ENCODE data around the gene SARDH. TPM values are rescaled to one million over a fixed set of nuclear protein-coding genes. Genes with fewer than 3 reads are reported as not detected.
A peak's percentile ranks its signal among the peaks of the same experiment; 100 is the strongest.

The SARDH gene
- total and polyA plus RNA-seq, 11 donors, result 0.19 to 1.7 (median 0.69) TPM

DNA sequence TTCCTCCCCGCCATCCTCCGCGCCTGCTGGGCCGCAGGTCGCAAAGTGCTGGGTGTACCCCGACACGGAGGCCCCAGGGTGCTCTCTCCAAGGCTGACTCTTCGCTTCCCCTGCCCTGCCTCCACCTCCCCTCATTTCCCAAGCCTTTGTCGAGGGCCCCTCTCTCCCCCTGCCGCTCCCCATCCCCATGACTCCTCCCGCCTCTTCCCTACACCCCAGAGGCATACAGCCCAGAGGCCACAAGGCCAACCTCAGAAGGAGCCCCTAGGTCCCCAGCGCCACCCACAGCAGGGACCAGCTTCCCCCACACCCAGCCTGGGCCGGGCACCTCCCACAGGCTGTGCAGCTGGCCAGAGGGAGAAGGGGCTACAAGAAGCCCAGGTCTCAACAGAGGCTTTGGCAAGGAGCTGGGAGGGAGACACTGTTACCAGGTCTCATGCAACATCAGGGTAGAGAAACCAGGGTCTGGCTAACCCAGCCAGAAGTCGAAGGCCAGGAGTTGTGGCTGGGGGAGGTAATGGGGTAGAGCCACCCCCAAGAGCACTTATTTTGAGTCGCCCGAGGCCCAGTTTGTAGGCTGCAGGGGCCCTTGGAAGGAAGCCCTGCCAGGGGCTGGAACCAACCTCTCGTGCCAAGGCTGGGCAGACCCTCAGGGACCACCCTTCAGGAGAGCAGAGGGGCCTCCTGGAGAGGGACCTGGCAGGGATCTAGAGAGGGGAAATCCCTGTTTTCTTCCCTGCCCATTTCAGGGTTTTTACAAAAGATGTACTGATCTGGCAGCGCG, 24.5 kb upstream of the SARDH start:
- 93 to 95% (median 95%) methylated on average over 19 of the region's 19 CpGs for WGBS, 4 donors
- H3K27ac ChIP-seq, result no peak overlapping the region
- peaks cover 0 to 29% (median 9%) of the 10 kb centered on the region in 12 donors for H3K9me3 ChIP-seq
- intact Hi-C loops (cut with DNase I), result no loop called here
- H3K27me3 ChIP-seq, result no peaks in the 10 kb centered on the region
- ATAC-seq, result no peak
- peaks cover 0 to 33% (median 10%) of the 10 kb centered on the region in 9 donors for H3K36me3 ChIP-seq
- peak in 1 of 5 donors; percentile 39 for DNase-seq
- TF ChIP-seq POLR2A (IDR thresholded peaks at IDR 0.05), result no peak
- no peak for TF ChIP-seq CTCF (IDR thresholded peaks at IDR 0.05)
- H3K4me3 ChIP-seq, result no peak overlapping the region
- H3K4me1 ChIP-seq, result no peaks in the 10 kb centered on the region

DNA sequence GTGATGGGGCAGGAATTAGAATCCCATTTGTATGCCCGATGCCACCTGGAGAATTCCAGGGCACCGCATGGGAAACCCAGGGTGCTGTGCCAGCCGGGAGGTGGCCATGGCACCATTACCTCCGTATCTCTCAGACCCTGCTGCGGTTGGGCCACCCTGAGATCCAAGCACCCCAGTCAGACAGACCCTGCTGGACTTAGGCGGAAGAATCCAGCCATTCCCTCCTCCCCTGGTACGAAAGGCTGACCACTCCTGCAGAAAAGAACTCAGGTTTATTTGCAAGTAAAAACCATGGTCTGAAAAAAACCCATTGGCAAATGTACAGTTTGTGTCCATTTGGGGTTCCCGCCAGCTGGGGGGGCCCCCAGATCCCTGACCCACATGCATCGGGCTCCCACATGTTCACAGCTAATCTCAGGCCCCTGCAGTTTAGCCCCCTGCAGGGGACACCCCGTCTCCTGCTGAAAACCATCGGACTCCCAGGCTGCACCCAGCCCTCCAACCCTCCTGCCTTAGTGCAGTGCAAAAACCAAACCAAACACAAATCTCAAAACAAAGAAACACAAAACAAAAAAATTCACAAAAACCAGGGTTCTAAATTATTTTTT, 23.6 kb upstream of the SARDH start:
- 81 to 96% (median 92%) methylated on average over 7 to 11 of the region's 11 CpGs for WGBS, 4 donors
- Histone ChIP-seq H3K27ac (no peak overlapping the region), H3K4me3 (no peak overlapping the region), H3K9me3 (peaks cover 0 to 22% (median under 1%) of the 10 kb centered on the region in 12 donors), H3K36me3 (peaks cover 0 to 24% (median 8%) of the 10 kb centered on the region in 9 donors), H3K27me3 (no peaks in the 10 kb centered on the region), H3K4me1 (no peaks in the 10 kb centered on the region)
- TF ChIP-seq CTCF (IDR thresholded peaks at IDR 0.05) (no peak), POLR2A (IDR thresholded peaks at IDR 0.05) (no peak)
- no peak for ATAC-seq
- DNase-seq, result peak in 1 of 5 donors; percentile 2
- intact Hi-C loops (cut with DNase I), result no loop called here

DNA sequence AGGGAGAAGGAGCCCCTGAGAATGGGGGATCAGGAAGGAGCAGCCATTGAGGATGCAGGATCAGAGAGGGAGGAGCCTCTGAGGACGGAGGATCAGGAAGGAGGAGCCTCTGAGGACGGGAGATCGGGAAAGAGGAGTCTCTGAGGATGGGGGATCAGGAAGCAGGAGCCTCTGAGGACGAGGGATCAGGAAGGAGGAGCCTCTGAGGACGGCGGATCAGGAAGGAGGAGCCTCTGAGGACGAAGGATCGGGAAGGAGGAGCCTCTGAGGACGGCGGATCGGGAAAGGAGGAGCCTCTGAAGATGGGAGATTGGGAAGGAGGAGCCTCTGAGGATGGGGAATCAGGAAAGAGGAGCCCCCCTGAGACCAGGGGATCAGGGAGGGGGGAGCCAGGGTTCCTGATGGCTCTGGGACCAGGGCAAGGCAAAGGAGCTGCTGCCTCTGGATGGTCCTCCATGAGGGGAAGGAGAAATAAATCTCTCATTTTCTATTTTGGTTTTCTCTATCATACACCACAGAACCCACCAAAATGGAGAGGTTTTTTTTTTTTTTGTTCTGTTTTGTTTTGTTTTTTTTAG, 22.6 kb upstream of the SARDH start:
- peaks cover 0 to 12% (median 0%) of the 10 kb centered on the region in 12 donors for H3K9me3 ChIP-seq
- H3K27ac ChIP-seq, result no peak overlapping the region
- H3K27me3 ChIP-seq, result peaks cover 0 to 7% (median 0%) of the 10 kb centered on the region in 9 donors
- no peak overlapping the region for H3K4me3 ChIP-seq
- no peak for ATAC-seq
- H3K36me3 ChIP-seq, result peaks cover 0 to 18% (median 7%) of the 10 kb centered on the region in 9 donors
- TF ChIP-seq CTCF (IDR thresholded peaks at IDR 0.05), result no peak
- no peak for TF ChIP-seq POLR2A (IDR thresholded peaks at IDR 0.05)
- 72 to 90% methylated on average over 10 to 11 of the region's 11 CpGs; no CpG with 5 or more reads in 2 of the 4 donors for WGBS, 4 donors
- intact Hi-C loops (cut with DNase I), result no loop called here
- no peak for DNase-seq
- no peaks in the 10 kb centered on the region for H3K4me1 ChIP-seq

DNA sequence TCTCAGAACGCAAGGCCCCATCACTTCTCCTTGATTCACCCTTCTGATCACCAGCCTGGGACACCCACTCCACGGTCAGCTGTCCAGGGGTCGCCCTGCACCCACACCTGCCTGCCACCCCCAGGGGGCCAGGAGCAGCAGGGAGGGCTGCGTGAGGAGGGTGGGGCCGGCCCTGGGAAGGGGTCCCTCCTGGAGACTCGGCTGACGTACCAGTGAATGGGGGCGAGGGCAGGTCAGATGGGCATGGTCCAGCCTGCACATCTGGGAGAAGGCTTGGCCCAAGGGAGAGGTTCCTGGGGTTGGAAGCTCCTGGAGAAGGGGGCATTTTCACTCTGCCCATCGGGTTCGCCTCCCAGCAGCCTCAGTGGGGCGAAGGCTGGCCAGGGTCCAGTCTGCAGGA, 21.8 kb upstream of the SARDH start:
- H3K4me3 ChIP-seq, result no peak overlapping the region
- intact Hi-C loops (cut with DNase I), result no loop called here
- 84 to 99% (median 93%) methylated on average over 3 to 11 of the region's 11 CpGs for WGBS, 4 donors
- H3K4me1 ChIP-seq, result peaks cover 0 to 3% (median 0%) of the 10 kb centered on the region in 12 donors
- H3K27ac ChIP-seq, result no peak overlapping the region
- H3K27me3 ChIP-seq, result peaks cover 0 to 13% (median 0%) of the 10 kb centered on the region in 9 donors
- DNase-seq (peak in 1 of 5 donors; percentile 20), ATAC-seq (peak in 2 of 4 donors; percentile 4 to 7)
- H3K36me3 ChIP-seq, result peaks cover 0 to 12% (median 4%) of the 10 kb centered on the region in 9 donors
- no peak for TF ChIP-seq CTCF (IDR thresholded peaks at IDR 0.05)
- TF ChIP-seq POLR2A (IDR thresholded peaks at IDR 0.05), result no peak
- H3K9me3 ChIP-seq, result peaks cover 0 to 8% (median 0%) of the 10 kb centered on the region in 12 donors

Measured in heart left ventricle (tissue), 16 donors.